Activated T-cell treated with anti-CD3 and anti-CD28 coated beads for 24 hours (primary cell): ENCODE data around the gene DOC2A.
A peak's percentile ranks its signal among the peaks of the same experiment; 100 is the strongest.

Experiments used
- DNase-seq: peaks from one replicate; pipeline ENCODE4 v3.0.0-alpha.2; 2020; ENCODE audit warnings: low read depth

The DOC2A gene

DNA sequence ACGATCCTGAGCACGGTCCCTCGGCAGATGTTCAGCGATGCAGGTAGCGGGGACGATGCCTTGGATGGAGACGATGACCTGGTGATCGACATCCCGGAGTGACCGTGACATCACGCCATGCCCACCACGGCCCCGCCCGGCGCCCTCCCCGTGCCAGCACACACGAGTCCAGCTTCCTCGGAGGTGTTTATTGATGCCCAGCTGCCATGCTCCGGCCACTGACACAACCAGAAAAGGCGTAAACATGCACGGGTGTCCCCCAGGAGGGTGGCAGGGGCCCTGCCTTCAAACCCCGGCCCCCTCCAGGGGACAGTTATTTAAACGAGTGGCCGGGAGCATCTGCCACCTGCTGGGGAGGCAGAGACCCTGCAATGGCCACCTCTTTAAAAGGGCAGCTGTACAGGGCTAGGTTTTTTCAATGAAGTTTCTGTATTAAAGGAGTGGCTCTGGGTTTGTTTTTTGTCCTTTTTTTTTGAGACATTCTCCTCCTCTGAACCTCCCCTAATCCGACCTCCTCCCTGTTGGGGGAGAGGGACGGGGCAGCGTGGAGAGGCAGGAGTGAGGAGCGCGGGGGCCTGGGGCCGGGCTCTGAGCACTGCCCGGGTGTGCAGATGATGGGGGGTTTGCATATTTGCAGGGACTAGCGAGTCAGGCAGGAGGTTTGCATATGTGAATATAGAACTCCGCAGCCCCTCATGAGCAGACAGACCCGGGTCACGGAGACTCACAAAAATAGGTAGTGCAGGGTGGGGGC, 5.3 kb downstream of the DOC2A start:
- no peak for DNase-seq

DNA sequence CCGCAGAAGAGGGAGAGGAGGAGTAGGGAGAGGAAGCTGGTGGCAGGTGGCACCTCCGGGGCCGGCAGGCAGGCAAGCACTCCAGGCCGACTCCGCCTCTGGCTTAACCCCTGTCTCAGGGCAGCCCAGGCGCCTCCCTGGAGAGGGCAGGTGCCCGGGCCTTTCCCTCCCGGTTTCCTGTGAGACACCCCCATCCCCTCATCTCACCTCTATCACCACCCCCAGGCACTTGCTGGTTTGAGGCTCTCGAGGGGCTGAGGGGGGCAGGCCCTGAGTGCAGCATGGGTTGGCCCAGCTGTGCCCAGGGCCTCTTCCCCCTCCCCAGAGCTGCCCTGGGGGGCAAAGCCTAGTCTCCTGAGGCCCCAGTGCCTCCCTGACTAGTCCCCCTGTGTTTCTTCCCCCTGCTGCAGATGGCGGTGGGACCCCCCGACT, 6.0 kb downstream of the DOC2A start:
- DNase-seq, result no peak

- no peak for DNase-seq
Observed at GRCh38 chr16:30004424-30004776, 6.4 kb downstream of the DOC2A start.

DNA sequence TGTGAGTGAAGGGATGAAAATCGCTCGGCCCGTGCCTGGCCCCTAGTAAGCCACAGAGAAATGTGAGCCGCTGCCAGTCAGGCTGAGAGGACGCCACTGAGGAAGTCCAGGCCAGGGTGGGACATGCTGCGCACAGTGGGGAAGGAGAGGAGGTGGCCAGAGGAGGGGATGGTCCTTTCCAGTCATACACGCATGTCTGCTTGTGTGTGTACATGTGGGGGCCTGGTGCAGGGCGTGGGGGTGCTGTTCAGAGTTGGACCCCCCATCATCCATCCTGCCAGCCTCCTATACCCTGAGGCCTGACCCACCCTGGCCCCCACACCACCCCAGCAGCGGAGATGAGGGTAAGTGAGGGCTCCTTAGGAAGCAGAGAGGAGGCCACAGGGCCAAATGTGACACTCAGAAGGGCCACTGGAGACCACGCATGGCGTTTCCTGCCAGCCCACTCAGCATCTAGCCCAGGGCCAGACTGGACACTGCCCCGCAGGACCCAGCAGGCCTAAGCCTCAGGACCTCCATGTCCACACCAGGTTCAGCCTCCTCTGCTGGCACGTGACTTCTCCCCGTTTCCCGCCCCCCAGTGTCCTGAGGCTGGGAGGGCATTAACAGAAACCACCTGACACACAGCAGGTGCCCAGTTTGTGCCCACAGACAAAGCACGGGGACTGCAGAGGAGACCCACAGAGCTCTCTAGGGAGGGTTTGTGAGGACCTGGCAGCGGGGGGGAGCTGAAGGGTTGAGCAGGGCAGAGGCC, 7.0 kb downstream of the DOC2A start:
- DNase-seq, result no peak

DNA sequence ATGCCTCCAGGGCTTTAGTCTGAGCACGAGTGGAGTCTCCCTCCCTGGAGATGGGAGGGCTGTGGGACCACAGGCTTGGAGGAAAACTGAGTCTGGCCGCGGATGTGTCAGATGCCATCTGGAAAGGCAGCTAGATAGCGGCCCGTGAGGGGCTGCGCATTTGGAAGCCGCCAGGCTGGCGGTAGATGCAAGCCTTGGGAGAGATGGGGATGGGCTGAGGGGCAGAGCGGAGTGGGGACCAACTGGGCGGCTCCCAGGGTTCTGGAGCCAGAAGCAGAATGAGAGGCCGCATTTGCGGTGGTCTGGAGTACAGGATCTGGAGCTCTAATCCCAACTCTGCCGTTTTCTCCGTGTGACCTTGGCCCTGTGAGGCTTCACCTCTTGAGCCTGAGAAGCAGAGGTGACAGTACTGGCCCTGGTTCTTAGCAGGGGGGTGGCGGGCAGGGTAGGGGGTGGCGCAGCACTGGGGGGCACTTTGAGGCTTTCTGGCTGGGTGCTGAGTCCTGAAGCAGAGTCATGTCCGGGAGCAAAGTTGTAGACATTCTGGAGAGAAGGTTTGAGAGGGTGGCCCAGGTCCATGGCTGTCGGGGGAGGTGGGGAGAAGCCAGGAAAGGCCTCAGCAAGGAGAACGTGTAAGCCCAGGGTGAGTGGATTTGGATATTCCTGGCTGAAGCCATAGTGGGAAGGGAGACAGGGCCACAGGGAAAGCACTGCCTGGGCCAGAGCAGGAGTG, 8.0 kb downstream of the DOC2A start:
- no peak for DNase-seq

- no peak for DNase-seq
Observed at GRCh38 chr16:30000735-30001631, 9.8 kb downstream of the DOC2A start.

GRCh38 chr16:29999605-30000004, 11.2 kb downstream of the DOC2A start:
- no peak for DNase-seq

- DNase-seq, result no peak
Observed at GRCh38 chr16:29996766-29997250, 14.0 kb downstream of the DOC2A start.

GRCh38 chr16:29995911-29996765, 14.7 kb downstream of the DOC2A start, which contains the start of gene INO80E:
Gene INO80E, plus strand, starts transcription at chr16:29996241. Its CDS starts 70 bp downstream, at chr16:29996311.
- DNase-seq, result peak; percentile 99

DNA sequence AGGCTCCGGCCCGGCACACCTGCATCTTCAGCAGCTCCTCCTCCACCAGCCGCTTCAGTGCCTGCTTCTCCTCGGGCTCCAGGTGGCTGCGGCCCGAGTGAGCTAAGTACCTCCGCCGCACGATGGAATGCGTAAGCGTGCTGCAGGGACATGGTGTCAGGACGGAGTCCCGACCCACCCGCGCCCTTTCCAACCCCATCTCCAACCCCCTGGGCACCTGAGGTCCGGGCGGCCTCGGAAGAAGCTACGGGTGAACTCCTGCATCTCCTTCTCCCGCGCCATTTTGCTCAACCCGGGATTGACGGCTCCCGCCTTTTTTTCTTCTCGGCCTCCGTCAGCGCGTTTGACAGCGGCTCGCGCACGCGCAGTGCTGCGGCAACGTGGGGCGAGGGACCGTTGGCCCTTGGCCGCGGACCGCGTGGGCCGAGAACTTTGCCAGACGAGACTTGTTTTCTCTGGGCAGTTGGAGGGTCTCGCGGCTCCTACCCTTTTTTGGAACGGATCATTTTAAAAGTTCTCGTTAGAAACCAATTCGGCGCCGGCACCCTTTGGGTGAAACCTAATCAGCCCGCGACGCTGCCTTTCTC, 15.4 kb downstream of the DOC2A start, which contains the start of gene HIRIP3:
Gene HIRIP3, minus strand, starts transcription at position 294 of the 587 bp plus-strand sequence. Its CDS starts 12 bp downstream, at position 282.
- DNase-seq, result peak; percentile 83

GRCh38 chr16:29994600-29995323, 16.1 kb downstream of the DOC2A start:
- peak; percentile 71 for DNase-seq

- no peak for DNase-seq
Observed at GRCh38 chr16:29993903-29994599, 16.8 kb downstream of the DOC2A start.

DNA sequence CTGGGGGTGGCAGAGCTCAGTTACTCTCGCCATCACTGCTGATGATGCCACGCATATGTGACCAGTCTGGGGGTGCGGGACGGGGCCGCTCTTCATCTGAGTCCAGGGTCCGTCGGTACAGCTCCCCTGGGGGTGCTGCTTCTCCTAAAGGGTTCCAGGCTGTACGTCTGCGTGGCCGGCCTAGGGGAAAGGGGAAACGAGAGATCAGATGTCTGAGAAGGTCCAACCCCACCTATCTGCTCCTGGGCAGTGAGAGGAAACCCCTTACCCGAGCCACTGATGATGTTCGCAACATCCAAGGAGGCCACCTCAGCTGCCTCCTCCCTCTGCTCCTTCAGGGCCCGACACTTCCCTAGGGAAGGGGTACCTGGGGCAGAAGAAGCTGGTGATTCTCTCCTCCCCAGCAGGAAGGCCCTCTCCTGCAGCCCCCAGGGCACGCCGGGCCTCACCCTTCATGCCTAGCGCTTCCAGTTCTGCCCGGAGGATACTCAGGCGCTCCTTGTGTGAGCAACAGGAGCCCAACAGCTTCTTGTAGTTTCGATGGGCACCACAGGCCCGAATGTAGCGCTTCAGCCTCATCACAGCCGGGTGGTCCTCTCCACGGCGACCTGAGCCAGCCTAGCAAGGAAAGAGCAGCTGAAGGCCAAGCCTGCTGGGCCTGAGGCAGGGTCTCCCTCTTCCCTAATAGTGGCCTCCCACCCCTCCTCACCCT, 17.5 kb downstream of the DOC2A start:
- DNase-seq, result no peak

GRCh38 chr16:29992344-29992967, 18.4 kb downstream of the DOC2A start:
- DNase-seq, result no peak

- DNase-seq, result no peak
Observed at GRCh38 chr16:29991571-29991904, 19.3 kb downstream of the DOC2A start.

DNA sequence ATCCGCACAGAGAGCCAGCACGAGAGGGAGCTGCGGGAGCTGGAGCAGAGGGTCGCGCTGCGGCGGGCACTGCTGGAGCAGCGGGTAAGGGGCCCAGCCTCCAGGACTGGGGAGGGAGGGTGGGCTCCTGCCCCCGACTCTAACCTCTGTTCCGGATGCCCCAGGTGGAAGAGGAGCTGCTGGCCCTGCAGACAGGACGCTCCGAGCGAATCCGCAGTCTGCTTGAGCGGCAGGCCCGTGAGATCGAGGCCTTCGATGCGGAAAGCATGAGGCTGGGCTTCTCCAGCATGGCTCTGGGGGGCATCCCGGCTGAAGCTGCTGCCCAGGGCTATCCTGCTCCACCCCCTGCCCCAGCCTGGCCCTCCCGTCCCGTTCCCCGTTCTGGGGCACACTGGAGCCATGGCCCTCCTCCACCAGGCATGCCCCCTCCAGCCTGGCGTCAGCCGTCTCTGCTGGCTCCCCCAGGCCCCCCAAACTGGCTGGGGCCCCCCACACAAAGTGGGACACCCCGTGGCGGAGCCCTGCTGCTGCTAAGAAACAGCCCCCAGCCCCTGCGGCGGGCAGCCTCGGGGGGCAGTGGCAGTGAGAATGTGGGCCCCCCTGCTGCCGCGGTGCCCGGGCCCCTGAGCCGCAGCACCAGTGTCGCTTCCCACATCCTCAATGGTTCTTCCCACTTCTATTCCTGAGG, 19.8 kb downstream of the DOC2A start:
- no peak for DNase-seq

DNA sequence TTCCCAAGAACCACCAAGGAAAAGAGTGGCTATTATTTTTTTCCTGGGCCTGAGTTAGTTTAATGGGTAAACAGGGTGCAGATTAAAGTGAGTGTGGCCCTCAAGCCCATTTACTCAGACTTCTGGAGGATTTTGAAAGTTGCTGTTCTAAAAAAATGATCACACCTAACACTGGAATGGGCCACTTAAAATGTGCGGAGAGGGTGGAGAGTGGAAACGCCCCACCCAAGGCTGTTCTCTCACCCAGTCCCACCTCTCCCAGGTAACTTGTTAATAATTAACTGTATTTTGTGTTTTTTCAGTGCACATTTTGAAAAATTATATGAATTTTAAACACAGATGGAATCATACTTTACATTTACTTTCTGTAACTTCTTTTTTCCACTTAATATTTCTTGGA, 20.8 kb downstream of the DOC2A start:
- no peak for DNase-seq
